GM21786 (cell line): Measurements from ENCODE around the gene SLC31A2.

Experiments used
- ATAC-seq: cut with Tn5 transposase; IDR thresholded peaks from one replicate; pipeline ENCODE4 v1.9.1; 2021; ENCODE audit not compliant: unreplicated experiment

Gene SLC31A2

GRCh38 chr9:113185271-113185670 is 34.5 kb downstream of the SLC31A2 start:
- ATAC-seq, result no peak

- no peak for ATAC-seq
Observed at GRCh38 chr9:113186137-113186755, 35.4 kb downstream of the SLC31A2 start.

- no peak for ATAC-seq
Observed at GRCh38 chr9:113187929-113188595, 37.3 kb downstream of the SLC31A2 start.

GRCh38 chr9:113192455-113192854 is 41.6 kb downstream of the SLC31A2 start:
- no peak for ATAC-seq

GRCh38 chr9:113199683-113200329 is 49.0 kb downstream of the SLC31A2 start:
- no peak for ATAC-seq

GRCh38 chr9:113205432-113205831 is 54.6 kb downstream of the SLC31A2 start:
- ATAC-seq, result no peak

- no peak for ATAC-seq
Observed at GRCh38 chr9:113205861-113206260, 55.1 kb downstream of the SLC31A2 start.

GRCh38 chr9:113210815-113211214 is 60.0 kb downstream of the SLC31A2 start:
- ATAC-seq, result no peak
